HG02943 (cell line): Measurements from ENCODE around the gene GSX2.
"Not testable (repeated sequence)": the region's sequence is repeated elsewhere in the genome, so short reads cannot be mapped to it uniquely, and the experiment has no call there.

ENCODE experiments used
- ATAC-seq: cut with Tn5 transposase; IDR thresholded peaks from one replicate; pipeline ENCODE4 v1.9.1; 2021; ENCODE audit warnings: mild to moderate bottlenecking, low read depth, moderate library complexity; ENCODE audit not compliant: unreplicated experiment

The GSX2 gene

DNA sequence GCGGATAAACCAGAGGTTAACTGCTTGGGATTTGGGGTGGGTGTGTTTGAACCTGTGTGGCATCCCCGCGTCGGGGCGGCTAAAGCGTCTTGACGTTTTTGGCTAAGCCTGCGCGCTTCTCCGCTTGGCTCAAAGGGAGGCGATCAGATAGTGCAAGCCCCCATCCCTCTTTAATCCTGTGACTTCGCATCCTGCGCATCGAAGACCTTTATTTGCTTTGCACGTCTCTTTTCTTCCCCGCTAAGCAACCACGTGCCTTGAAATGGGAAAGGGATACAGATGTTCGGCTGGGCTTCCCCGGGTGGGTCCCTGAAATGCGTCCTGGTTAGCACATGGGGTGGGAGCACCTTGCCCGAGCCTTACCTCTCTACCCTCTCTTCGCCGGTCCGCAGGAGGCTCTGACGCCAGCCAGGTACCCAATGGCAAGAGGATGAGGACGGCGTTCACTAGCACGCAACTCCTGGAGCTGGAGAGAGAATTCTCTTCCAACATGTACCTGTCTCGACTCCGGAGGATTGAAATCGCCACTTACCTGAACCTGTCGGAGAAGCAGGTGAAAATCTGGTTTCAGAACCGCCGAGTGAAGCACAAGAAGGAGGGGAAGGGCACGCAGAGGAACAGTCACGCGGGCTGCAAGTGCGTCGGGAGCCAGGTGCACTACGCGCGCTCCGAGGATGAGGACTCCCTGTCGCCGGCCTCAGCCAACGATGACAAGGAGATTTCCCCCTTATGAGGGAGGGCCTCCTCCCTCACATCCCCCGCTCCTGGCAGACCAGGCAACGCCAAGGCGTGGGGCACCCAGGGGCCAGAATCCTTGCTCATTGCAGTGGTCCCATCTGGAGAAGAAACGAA, 1.5 kb downstream of the GSX2 start:
- ATAC-seq = no peak

- no peak for ATAC-seq
Measured at GRCh38 chr4:54102531-54103106, 2.7 kb downstream of the GSX2 start.

DNA sequence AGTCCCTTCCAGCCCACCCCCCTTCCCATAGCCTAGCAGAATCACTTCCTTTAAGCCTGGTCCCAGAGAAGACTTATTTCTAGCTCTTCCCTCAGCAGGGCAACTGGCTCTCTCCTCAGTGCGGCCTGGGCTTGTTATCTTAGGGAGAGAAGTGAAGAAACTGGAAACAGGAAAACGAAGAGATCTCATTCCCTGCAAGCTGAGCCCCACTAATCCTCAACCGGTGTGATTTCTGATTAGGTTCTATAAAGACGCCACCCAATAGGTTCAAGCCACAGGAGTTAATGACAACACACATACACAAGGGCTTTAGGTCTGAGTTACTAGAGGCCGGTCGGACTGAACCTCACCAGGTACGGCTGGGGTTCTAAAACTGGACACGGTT, 3.2 kb downstream of the GSX2 start:
- ATAC-seq = no peak

DNA sequence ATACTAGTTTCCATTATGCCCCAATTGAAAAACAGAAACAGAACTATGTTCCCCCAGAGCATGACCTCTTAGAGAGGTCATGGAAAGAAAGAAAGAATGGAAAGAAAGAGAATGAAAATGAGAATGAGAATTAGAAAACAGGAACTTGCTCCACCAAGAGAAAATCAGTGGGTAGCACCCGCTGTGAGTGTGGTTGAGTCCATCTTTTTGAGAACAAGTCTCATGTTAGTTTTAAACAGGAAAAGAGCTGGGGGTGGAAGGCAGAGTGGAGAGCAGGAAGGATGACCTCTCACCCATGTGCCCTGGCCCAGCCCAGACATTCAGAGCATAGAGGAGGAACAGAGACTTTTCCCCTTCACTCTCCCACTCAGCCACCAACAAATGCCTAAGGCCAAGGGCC, 4.9 kb downstream of the GSX2 start:
- ATAC-seq = no peak

DNA sequence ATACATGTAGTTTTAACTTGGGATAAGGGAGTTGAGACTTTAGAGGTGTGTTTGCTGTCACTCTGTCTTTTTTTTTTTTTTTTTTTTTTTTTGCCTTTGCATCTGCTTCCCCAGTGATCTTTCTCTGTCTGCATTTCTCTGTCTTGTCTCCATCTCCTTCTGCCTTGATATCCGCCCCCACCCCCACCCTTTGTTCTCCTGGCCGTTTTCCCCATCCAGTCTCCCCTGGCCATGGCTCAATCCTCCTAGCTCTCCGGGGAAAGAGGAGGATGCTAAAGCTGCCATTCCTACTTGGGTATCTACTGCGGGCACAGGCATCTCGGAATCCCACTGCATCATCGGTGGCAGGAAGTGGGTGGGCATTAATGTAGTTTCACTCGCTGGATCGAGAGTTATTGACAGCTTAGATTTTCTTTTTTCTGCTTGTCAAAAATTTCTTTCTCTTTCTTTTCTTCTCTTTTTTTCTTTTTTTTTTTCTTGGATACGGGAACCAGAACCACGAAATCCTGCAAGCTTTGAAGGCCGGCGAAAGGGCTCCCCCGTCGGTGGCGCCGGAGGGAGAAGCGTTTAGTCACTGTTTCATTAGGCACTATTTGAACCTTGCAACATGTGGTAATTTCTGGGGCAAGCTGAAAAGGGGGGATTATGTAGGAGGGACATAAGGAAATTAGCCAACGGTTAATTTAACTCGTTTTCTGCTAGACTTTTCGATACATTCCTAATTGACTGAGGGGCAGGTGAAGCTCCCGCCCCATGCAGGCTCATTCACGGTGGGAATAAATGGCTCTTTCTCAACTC, 8.2 kb downstream of the GSX2 start:
- no peak for ATAC-seq

- no peak for ATAC-seq
Measured at GRCh38 chr4:54109241-54110018, 9.5 kb downstream of the GSX2 start.

- ATAC-seq = no peak
Measured at GRCh38 chr4:54110019-54110416, 10.1 kb downstream of the GSX2 start.

DNA sequence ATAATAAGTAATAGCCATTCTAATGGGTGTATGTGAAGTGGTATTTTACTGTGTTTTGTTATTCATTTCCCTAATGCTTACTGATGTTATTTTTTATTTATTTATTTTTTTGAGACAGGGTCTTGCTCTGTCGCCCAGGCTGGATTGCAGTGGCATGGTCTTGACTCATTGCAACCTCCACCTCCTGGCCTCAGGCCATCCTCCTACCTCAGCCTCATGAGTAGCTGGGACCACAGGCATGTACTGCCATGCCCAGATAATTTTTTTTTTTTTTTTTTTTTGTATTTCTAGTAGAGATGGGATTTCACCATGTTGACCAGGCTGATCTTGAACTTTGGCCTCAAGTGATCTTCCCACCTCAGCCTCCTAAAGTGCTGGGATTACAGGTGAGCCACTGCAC, 13.2 kb downstream of the GSX2 start:
- ATAC-seq = not testable (repeated sequence)

GRCh38 chr4:54116246-54116645, 16.3 kb downstream of the GSX2 start:
- not testable (repeated sequence) for ATAC-seq

- ATAC-seq = no peak
Measured at GRCh38 chr4:54118850-54119589, 19.1 kb downstream of the GSX2 start.

DNA sequence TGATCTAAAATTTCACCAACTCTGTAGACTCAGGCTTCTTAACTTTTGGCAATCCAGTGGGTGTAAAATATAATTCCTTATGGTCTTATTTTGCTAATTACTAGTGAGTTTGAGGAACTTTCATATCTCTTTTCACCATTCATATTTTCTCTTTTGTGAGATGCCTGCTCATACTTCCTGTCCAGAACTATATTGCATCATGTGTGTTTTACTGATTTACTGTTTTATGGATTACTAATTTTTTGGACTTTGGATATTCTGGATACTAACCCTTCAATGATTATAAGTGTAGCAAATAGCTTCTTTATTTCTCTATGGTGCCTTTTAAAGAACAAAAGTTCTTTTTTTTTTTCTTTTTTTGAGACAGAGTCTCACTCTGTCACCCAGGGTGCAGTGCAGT, 20.6 kb downstream of the GSX2 start:
- no peak for ATAC-seq

DNA sequence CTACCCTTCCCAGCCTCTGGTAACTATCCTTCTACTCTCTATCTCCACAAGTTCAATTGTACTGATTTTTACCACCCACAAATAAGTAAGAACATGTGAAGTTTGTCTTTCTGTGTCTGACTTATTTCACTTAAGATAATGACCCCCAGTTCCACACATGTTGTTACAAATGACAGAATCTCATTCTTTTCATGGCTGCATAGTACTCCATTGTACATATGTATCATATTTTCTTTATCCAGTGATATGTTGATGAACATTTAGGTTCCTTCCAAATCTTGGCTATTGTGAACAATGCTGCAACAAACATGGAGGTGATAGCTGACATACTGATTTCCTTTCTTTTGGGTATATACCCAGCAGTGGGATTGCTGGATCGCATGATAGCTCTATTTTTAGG, 27.7 kb downstream of the GSX2 start:
- ATAC-seq = no peak

GRCh38 chr4:54128694-54129093, 28.7 kb downstream of the GSX2 start:
- not testable (repeated sequence) for ATAC-seq

GRCh38 chr4:54139332-54139731, 39.4 kb downstream of the GSX2 start:
- no peak for ATAC-seq

GRCh38 chr4:54140287-54140686, 40.3 kb downstream of the GSX2 start:
- no peak for ATAC-seq

DNA sequence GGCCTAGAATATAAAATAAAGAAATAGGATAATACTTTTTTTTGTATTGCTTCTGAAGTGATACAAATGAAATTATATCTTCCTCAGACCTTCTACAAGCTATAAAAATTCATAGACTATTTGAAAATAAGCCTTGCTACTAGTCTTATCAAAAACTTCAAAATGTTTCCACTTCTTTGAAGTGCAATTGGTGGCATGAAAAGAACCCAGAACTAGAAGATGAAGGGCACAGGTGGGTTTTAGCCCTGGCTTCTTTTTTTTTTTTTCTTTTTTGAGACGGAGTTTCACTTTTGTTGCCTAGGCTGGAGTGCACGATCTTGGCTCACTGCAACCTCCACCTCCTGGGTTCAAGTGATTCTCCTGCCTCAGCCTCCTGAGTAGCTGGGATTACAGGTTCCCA, 44.2 kb downstream of the GSX2 start:
- ATAC-seq = no peak

DNA sequence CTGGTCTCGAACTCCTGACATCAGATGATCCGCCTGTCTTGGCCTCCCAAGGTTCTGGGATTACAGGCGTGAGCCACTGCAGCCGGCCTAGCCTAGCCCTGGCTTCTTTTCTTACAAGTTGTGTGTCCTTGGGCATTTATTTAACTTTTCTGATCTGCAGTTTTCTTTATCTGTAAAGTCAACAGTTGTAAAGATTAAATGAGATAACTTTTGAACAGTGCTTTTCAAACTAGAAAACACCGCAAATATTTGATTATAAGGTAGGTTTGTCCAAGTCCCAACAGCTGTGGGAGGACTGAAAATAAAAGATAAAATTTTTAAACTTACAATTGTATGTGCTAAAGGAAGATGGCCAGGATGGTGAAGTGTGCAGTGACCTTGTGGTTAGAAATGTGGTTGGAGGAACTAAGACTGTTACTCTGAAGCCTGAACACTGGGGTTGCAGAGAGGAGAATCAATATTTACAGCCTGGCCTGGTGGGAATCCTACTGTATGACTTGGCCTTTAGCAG, 44.8 kb downstream of the GSX2 start:
- ATAC-seq = no peak

- no peak for ATAC-seq
Measured at GRCh38 chr4:54146139-54146538, 46.2 kb downstream of the GSX2 start.

DNA sequence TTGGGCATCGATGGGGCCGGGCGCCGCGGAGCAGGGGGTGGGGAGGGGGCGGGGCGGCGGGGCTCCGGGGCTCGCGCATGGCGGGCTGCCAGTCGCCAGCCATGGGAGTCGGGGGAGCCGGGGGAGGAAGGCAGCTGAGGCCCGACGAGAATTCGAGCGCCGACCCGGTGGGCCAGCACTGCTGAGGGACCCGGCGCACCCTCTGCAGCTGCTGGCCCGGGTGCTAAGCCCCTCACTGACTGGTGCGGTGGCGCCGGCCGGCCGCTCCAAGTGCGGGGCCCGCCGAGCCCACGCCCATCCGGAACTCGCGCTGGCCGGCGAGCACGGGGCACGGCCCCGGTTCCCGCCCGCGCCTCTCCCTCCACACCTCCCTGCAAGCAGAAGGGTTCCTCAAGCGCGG, 49.4 kb downstream of the GSX2 start:
- ATAC-seq = no peak
